GM21717 (cell line): ENCODE data around the gene AREG.
A peak's percentile ranks its signal among the peaks of the same experiment; 100 is the strongest.
"Not testable (repeated sequence)": the region's sequence is repeated elsewhere in the genome, so short reads cannot be mapped to it uniquely, and the experiment has no call there.

ENCODE experiments used
- ATAC-seq: cut with Tn5 transposase; IDR thresholded peaks from one replicate; pipeline ENCODE4 v1.9.1; 2021; ENCODE audit warnings: mild to moderate bottlenecking, moderate library complexity; ENCODE audit not compliant: unreplicated experiment

The AREG gene

GRCh38 chr4:74444891-74445642, at the start of gene AREG:
Gene AREG (plus strand): TSS chr4:74445136. CDS start chr4:74445346, 210 bp downstream.
- peak; percentile 92 for ATAC-seq

GRCh38 chr4:74395633-74396032, 49.3 kb upstream of the AREG start:
- no peak for ATAC-seq

- peak; percentile 63 for ATAC-seq
Measured at GRCh38 chr4:74397748-74398426, 47.0 kb upstream of the AREG start.

GRCh38 chr4:74398894-74399589, 45.9 kb upstream of the AREG start:
- ATAC-seq = not testable (repeated sequence)

DNA sequence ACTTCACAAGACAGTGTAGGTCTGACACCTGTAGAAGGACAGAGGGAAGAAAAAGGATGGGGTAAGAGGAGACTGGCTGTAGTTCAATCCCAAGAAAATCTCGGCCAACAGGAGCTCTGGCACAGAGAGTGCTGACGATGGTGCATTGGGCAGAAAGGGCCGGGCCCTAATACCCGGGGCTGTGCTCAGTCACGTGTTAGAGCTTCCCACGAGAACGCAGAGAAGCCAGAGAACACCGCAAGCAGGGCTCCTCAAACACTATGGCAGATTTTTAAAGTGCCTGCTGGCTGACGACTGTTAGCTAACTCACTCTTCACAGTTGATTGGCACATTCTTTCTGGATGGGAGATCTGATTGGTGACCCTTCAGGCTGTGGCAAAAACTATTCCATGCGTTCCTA, 44.5 kb upstream of the AREG start:
- no peak for ATAC-seq

DNA sequence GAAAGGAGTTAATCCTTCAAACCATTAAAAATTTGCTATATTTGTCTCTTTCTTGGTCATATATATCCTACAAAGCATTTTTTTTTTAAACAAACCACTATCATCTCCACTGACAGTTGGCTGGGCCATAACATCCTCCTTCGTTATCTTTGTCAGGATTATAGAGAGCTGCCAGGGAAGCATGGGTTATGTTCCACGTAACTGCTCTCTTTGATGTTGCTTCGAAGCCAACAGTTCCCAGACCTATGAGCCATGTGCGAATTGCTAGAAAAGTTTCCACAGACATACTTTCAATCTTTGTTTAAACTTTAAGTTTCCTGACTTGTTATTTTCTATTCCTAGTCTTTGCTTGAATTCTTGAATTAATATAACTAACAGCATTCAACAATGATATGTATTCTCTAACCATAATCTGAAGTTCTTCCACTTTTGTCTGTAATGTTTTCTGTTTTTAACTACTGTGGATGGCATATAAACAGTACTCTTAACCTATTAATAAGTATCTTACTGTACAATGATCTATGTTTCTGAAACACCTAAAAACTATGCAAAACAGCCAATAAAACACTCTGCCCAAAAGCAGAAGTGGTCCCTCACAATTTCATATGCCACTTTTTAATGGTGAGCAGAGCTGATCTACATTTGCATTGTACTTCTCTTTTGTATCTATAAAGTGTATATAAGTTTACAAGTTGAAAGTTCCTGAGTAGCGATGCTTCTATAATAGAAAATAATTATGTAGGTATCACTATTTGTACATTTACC, 42.1 kb upstream of the AREG start:
- ATAC-seq = peak; percentile 95

- ATAC-seq = no peak
Measured at GRCh38 chr4:74407891-74408290, 37.0 kb upstream of the AREG start.

DNA sequence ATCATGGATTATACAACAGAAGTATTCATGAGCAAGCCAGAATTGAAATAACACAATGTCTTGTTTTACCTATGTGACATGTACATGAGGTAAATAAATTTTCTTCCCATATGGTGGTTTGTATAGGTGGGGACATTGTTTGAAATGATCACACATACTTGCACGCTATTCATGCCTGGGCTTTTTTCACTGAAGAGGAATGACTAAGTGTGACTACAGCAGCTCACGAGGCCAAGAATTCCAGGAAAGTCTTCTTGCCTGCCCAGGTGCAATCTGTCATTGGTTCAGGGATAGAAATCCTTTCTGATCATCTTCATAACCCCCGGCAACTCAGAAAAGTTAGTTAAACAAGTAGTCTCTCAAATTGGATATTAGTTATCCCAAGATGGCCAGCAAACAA, 36.3 kb upstream of the AREG start:
- ATAC-seq = no peak

DNA sequence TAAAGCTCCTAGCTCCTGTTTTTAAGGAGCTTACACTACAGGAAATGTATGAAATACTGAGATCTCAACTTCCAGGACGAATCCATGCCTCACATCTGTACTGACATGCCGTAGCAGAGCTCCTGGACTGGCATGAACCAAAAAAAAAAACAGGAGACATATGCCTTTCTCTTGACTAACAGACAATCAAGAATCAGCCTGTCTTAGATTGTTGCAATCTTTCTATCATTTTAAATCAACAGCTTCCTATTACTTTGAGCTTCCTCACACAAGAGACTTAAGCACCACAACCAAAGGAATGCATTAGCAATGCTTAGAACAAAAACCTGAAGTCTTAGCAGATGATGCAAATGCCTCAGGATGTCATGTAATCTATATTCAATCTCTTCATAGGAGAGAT, 34.7 kb upstream of the AREG start:
- no peak for ATAC-seq

DNA sequence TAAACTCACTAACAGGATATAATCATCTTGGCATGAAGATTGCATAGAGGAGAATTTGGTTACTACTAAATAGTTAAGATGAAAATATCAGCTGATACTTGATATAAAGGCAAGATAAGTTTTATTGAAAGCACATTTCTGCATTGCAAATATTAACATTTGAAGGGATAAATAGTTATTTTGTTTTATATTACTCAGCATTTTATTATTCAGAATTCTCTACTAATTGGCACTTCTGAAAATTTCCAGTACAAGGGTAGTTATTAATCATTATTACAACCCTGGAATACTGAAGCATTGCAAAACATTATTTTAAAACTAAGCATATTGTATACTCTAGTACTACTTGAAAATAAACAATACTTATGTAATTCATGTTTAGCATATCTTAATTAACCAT, 32.7 kb upstream of the AREG start:
- no peak for ATAC-seq

GRCh38 chr4:74413265-74413664, 31.7 kb upstream of the AREG start:
- ATAC-seq = no peak

DNA sequence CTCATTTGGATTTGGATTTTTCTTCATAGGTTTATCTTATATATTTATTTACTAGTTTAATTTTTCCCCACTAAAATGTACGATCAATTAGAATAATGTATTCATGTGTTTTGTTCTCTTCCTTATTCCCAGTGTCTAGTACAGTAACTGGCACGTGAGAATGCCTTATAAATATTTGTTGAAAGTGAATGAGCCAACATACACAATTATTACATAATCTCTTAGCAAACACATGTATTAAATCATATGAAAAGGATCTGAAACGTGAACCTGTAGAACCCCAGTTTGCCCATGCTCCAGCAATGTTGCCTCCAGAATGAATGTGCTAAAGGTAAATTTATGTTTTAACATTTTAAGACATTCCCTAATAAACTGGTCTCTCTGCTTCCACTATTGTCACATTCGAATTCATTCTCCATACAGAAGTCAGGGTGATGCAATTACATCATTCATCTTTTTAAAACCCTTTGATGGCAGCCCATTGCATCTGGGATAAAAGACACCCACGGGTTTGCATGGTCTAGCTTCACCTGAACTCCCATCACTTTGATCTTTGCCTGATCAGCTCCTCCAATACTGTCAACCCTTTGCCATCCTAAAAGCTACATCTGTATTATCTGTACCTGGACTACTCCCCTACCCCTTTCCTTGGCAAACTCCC, 30.7 kb upstream of the AREG start:
- no peak for ATAC-seq

DNA sequence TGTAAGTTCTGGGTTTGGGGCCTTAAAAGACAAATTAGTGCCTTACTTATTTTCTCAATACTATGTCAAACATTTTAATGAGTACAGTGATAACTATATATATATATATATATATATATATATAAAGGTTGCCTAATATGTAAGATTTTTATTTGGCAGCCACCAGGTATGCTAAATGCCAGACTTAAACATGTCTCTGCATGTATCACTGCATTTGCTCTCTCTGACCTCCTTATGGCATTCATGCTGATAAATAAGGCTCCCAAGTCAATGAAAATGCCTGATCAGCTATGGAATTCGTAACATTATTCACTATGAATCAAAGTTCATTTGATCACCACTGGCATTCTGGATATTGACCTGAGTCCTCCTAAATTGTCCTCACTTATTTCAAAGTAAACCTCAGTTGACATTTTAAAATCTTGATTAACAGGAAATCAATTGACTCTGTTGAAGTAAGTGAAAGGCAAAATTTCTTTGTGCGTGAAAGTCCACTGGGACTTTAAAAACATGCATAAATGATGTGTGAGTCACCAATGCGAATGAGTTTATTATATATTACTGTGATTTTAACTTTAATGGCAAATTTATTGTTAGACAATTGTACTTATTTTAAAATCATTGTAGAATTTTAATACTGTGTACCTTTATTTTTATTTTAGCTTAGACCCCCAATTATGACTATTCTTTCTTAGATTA, 29.2 kb upstream of the AREG start:
- no peak for ATAC-seq

GRCh38 chr4:74418063-74418670, 26.8 kb upstream of the AREG start:
- ATAC-seq = no peak

DNA sequence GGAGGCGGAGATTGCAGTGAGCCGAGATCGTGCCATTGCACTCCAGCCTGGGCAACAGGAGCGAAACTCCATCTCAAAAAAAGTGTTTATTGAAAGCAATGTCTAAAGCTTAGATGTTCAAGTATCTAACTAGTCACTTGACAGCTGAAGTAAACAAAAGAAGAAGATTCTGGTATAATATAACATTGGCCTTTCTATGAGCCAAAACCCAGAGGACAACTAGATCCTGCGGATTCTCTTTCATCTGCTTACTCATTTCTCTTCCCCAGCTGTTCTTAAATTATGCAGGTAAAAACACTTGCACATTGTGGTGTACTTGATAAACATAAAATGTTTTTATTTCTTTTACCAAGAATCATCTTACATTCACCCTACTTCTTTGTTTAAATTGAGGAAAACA, 24.1 kb upstream of the AREG start:
- no peak for ATAC-seq

- ATAC-seq = no peak
Measured at GRCh38 chr4:74423104-74423503, 21.8 kb upstream of the AREG start.

GRCh38 chr4:74424111-74424510, 20.8 kb upstream of the AREG start:
- ATAC-seq = no peak

DNA sequence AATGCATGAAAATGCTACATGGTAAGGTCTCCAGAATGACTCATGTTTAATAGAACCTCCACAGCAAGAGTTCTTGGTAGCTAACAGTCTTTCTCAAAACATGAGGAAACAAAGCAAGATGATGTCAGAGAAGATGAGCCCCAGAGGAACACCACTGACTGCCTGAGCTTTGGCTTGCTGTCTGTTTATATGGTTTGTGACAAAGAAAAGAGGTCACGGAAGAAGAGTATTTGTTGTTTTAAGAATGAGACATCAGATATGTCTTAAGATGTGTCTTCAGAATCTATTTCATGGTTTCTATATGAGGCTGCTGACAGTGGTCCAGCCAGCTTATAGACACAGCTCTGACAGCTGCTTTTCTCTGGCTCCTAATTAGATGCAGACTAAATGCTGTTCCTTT, 18.8 kb upstream of the AREG start:
- no peak for ATAC-seq

GRCh38 chr4:74428276-74428675, 16.7 kb upstream of the AREG start:
- ATAC-seq = no peak
